ENCODE data around the gene TBC1D10B.
"Not testable (repeated sequence)": the region's sequence is repeated elsewhere in the genome, so short reads cannot be mapped to it uniquely, and the experiment has no call there.

Gene TBC1D10B

GRCh38 chr16:30409125-30410060, 39.1 kb upstream of the TBC1D10B start:
- FAIRE-seq (peak; percentile 78), DNase-seq (ENCODE audit: insufficient read length) (peak; percentile 82)
- TF ChIP-seq TAF1 (IDR thresholded peaks at IDR 0.05; ENCODE audit: borderline replicate concordance, low read depth, low read length) (no peak), POLR2AphosphoS5 (IDR thresholded peaks at IDR 0.05; ENCODE audit: low read depth, low read length) (no peak), POLR2A (IDR thresholded peaks at IDR 0.05; ENCODE audit: low read depth, low read length) (no peak)

GRCh38 chr16:30407804-30408534, 37.7 kb upstream of the TBC1D10B start:
- FAIRE-seq = no peak
- DNase-seq (ENCODE audit: insufficient read length) = no peak
- TF ChIP-seq POLR2AphosphoS5 (IDR thresholded peaks at IDR 0.05; ENCODE audit: low read depth, low read length) (no peak), TAF1 (IDR thresholded peaks at IDR 0.05; ENCODE audit: borderline replicate concordance, low read depth, low read length) (no peak), POLR2A (IDR thresholded peaks at IDR 0.05; ENCODE audit: low read depth, low read length) (no peak)

GRCh38 chr16:30407102-30407803, 37.0 kb upstream of the TBC1D10B start, which contains the start of gene ZNF771:
Gene ZNF771 (plus strand): TSS chr16:30407606. CDS start chr16:30408054, 448 bp downstream.
- peak; percentile 91 for DNase-seq (ENCODE audit: insufficient read length)
- FAIRE-seq = peak; percentile 78
- peak; percentile 81 for TF ChIP-seq POLR2A (IDR thresholded peaks at IDR 0.05; ENCODE audit: low read depth, low read length)
- peak; percentile 66; the same call in 1 of the 2 replicates for TF ChIP-seq POLR2AphosphoS5 (IDR thresholded peaks at IDR 0.05; ENCODE audit: low read depth, low read length)
- TF ChIP-seq TAF1 (IDR thresholded peaks at IDR 0.05; ENCODE audit: borderline replicate concordance, low read depth, low read length) = peak; percentile 45; the same call in 1 of the 2 replicates

- no peak for TF ChIP-seq POLR2A (IDR thresholded peaks at IDR 0.05; ENCODE audit: low read depth, low read length)
- no peak for TF ChIP-seq POLR2AphosphoS5 (IDR thresholded peaks at IDR 0.05; ENCODE audit: low read depth, low read length)
- no peak for TF ChIP-seq TAF1 (IDR thresholded peaks at IDR 0.05; ENCODE audit: borderline replicate concordance, low read depth, low read length)
- no peak for DNase-seq (ENCODE audit: insufficient read length)
These were observed 36.5 kb upstream of the TBC1D10B start for GRCh38 chr16:30406795-30407101.

GRCh38 chr16:30401768-30402425, 31.6 kb upstream of the TBC1D10B start:
- DNase-seq (ENCODE audit: insufficient read length) = no peak
- FAIRE-seq = no peak
- TF ChIP-seq POLR2A (IDR thresholded peaks at IDR 0.05; ENCODE audit: low read depth, low read length) (no peak), TAF1 (IDR thresholded peaks at IDR 0.05; ENCODE audit: borderline replicate concordance, low read depth, low read length) (no peak), POLR2AphosphoS5 (IDR thresholded peaks at IDR 0.05; ENCODE audit: low read depth, low read length) (no peak)

More at GRCh38 chr16:30406795-30407101, 36.5 kb upstream of the TBC1D10B start:
- no peak for FAIRE-seq

- FAIRE-seq (peak; percentile 66), DNase-seq (ENCODE audit: insufficient read length) (no peak)
- TF ChIP-seq POLR2A (IDR thresholded peaks at IDR 0.05; ENCODE audit: low read depth, low read length) (no peak), POLR2AphosphoS5 (IDR thresholded peaks at IDR 0.05; ENCODE audit: low read depth, low read length) (no peak), TAF1 (IDR thresholded peaks at IDR 0.05; ENCODE audit: borderline replicate concordance, low read depth, low read length) (no peak)
These were observed 29.3 kb upstream of the TBC1D10B start for GRCh38 chr16:30399435-30400186.

GRCh38 chr16:30398661-30399434, 28.6 kb upstream of the TBC1D10B start:
- TF ChIP-seq POLR2A (IDR thresholded peaks at IDR 0.05; ENCODE audit: low read depth, low read length) (no peak), POLR2AphosphoS5 (IDR thresholded peaks at IDR 0.05; ENCODE audit: low read depth, low read length) (no peak), TAF1 (IDR thresholded peaks at IDR 0.05; ENCODE audit: borderline replicate concordance, low read depth, low read length) (no peak)
- no peak for DNase-seq (ENCODE audit: insufficient read length)
- no peak for FAIRE-seq

GRCh38 chr16:30397776-30398660, 27.7 kb upstream of the TBC1D10B start:
- no peak for DNase-seq (ENCODE audit: insufficient read length)
- no peak for FAIRE-seq
- TF ChIP-seq POLR2A (IDR thresholded peaks at IDR 0.05; ENCODE audit: low read depth, low read length) (no peak), POLR2AphosphoS5 (IDR thresholded peaks at IDR 0.05; ENCODE audit: low read depth, low read length) (no peak), TAF1 (IDR thresholded peaks at IDR 0.05; ENCODE audit: borderline replicate concordance, low read depth, low read length) (no peak)

GRCh38 chr16:30397056-30397455, 26.8 kb upstream of the TBC1D10B start:
- FAIRE-seq (no peak), DNase-seq (ENCODE audit: insufficient read length) (no peak)
- TF ChIP-seq POLR2A (IDR thresholded peaks at IDR 0.05; ENCODE audit: low read depth, low read length) = no peak
- TF ChIP-seq POLR2AphosphoS5 (IDR thresholded peaks at IDR 0.05; ENCODE audit: low read depth, low read length) = no peak
- no peak for TF ChIP-seq TAF1 (IDR thresholded peaks at IDR 0.05; ENCODE audit: borderline replicate concordance, low read depth, low read length)

GRCh38 chr16:30396627-30397026, 26.3 kb upstream of the TBC1D10B start:
- not testable (repeated sequence) for FAIRE-seq

More at GRCh38 chr16:30396627-30397026, 26.3 kb upstream of the TBC1D10B start:
- DNase-seq (ENCODE audit: insufficient read length) = not testable (repeated sequence)

All from GM12892 (cell line).